Activated T-helper 1 cell treated with Interleukin-2 at 50 U/mL for 16 hours (primary cell): ENCODE data around the gene TANC1.

Experiments used
- DNase-seq: peaks from one replicate; pipeline ENCODE4 v3.0.0-alpha.2; 2020; ENCODE audit warnings: low read depth

The TANC1 gene

GRCh38 chr2:158962074-158962473, 6.4 kb upstream of the TANC1 start:
- no peak for DNase-seq

DNA sequence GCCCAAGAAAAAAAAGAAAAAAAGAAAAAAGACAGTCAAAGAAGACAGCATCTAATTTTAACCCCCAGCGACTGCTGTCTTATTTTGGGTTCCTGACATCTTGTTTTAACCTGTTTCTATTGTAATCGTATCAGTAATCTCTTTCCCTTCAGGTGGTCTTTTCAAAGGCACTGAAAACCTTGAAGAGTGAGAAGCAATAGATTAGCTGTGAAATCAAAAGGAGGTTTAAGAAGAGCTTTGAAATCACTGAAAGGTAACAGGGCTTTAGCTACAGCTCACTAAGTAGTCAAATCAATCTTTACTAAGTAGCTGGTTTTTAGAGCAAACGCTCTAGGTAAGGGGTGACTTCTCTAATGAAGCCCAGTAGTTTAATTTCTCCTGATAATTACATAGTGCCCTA, 5.4 kb upstream of the TANC1 start:
- no peak for DNase-seq

DNA sequence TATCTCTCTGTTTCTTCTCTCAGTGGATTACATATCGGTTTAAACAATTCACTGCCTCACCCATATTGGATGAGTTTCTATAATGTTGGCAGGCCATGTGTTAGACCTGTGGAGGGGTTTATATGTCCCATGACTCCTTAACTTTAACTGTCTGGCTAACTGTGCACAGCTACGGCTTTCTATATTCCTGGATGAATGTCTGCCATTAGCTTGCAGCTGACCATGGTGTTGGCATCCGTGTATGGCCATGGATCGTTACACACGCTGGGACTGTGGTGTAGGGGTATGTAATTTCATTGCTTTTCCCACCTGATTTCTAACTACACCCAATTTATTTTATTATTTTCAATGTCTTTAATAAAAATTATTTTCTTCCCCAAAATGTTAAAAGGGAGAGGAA, 3.3 kb upstream of the TANC1 start:
- no peak for DNase-seq

GRCh38 chr2:158965641-158966040, 2.8 kb upstream of the TANC1 start:
- DNase-seq, result no peak

DNA sequence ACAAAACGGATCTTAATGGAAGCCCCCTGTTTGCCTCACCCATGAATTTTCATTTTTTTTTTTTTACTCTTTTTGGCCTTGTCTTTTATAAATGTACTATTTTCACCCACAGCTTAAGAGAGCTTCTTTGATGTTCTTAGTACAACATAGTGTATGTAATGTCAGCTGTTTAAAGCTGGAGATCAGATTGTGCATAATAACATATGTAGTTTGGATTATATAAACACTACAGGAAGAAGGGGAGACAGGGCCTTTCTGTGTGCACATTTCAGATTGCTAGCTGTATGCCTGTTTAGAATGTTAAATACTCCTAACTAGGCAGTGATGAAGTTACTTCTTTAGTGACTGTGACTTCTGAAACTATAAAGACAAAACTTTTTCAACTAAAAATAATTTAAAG, 2.1 kb upstream of the TANC1 start:
- DNase-seq, result no peak

DNA sequence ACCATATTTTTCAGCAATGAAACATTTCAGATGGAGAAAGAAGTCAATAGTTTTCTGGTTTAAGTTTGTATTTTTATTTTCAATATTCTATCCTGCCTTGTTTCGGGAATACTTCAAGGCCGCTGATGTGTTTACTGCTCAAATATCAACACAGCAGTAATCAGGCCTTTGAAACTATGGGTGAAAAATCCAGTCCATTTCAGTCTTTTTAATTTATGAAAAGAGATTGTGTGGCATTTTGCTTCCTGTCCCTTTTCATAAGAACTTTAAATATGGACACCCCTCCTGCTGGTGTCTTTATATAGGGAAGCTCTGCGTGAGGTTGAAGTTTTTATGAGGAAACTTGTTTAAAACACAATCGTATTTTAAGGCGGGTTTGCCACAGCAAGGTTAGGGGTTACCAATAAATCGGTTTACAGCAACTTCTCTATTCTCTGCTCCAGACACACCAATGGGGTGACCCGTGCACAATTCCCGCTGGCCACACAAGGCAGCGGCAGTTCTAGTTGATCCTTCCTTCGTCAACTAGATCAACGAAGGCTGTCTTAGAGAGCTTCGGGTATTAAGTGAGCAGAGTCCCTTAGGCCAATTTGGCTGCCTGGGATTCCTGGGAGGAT, 1.2 kb upstream of the TANC1 start:
- DNase-seq, result no peak

GRCh38 chr2:158967731-158968395, 577 bp upstream of the TANC1 start:
- DNase-seq, result no peak

GRCh38 chr2:158969162-158969714, 798 bp downstream of the TANC1 start:
- no peak for DNase-seq

DNA sequence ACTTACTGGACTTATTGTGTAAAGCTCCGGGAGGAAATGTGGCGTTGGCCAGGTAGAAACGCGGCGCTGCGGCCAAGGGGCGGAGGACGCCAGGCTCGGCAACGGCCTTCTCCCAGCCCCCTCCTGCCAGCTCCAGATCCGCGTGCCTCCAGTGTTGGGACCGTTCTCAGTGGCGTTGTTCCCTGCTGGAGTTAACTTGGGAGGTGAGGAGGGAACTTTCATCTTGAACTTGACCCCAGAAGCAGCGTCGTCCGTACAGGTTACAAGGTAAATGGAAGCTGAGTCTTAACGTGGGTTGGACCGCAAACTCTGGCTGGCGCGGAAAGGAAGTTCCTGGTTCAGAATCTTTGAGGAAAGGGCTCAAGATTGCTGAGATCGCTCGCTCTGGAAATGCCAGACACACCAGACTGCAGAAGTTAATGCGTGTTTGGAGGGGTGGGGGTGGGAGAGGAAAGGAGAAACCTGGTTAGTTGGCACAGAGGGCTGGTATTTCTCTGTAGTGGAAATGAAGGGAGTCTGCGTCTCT, 1.3 kb downstream of the TANC1 start:
- no peak for DNase-seq

DNA sequence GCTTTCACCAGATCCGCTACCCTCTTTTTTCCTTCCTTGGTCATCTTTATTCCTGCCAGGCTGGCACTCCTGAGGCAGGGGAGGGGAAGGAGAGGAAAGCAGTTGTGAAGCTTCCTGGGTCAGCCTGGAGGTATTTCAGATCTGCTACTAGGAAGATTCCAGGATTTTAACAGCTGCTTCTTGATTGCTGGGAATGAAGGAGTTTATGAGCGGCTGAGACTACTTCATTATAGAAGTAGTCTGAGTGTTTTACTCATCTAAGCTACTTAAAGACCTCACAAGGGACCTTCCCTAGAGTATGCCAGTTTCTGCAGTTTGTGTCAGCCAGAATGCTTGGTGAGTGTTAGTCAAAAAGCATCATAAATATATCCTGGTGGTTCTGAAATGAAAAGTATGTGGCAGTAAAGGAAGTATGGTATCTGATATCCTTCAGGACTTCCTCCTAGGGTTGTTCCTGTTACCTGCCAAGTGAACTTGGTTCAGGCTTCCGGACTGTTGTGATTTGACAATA, 1.9 kb downstream of the TANC1 start:
- DNase-seq, result no peak

GRCh38 chr2:158973116-158973956, 4.9 kb downstream of the TANC1 start:
- DNase-seq, result no peak

DNA sequence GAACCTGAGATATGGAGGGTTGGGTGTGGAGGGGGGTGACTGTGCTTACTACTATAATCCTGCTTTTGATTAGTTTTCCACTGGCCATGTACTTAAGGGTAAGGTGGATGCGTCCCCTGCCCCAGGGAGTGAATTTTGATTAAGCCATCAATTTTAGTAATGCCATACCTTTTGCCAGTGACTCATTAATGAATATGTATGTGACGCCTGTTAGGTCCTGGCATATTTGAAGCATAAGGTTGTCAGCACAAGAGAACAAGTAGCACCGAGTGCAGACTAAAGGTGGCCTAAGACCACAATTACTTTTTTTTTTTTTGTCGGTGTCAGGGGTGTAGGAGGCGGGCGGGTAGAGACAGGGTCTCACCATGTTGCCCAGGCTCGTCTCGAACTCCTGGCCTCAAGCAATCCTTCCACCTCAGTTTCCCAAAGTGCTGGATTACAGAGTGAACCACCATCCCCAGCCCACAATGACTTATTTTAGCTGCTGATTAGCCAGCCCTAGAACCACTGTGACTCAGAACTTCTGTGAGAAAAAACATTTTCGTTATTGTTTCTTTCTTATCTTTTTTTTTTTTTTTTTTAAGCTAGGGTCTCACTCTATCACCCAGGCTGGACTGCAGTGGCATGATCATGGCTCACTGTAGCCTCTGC, 7.0 kb downstream of the TANC1 start:
- DNase-seq, result no peak

GRCh38 chr2:158979772-158980171, 11.3 kb downstream of the TANC1 start:
- DNase-seq, result no peak

DNA sequence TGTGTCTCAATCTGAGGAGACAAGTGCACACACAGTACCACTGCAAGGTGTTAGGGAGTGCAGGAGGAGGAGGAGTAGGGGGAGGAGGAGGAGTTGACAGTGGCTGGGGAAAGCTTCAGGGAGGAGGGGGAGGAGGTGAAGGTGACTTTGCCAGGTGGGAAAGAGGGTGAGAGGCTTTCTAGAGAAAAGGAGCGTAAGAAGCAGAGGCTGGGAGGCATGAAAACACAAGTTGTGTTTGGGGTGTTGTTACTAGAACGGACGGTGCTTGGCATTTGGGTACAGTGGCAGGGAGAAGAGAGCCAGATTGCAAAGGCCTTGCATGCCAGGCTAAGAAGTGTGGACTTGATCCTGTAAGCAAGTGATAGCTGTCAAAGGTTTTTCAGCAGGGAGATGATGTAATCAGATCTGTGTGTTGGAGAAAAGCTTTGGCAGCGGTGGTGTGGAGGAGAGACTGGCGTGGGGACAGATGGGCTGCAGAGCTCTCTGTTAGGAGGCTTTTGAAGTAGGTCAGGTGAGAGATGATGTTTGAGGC, 16.2 kb downstream of the TANC1 start:
- DNase-seq, result no peak

- DNase-seq, result no peak
These were observed 20.1 kb downstream of the TANC1 start for GRCh38 chr2:158988501-158988900.

GRCh38 chr2:158989165-158989564, 20.7 kb downstream of the TANC1 start:
- no peak for DNase-seq

GRCh38 chr2:158990397-158991214, 22.2 kb downstream of the TANC1 start:
- DNase-seq, result no peak

DNA sequence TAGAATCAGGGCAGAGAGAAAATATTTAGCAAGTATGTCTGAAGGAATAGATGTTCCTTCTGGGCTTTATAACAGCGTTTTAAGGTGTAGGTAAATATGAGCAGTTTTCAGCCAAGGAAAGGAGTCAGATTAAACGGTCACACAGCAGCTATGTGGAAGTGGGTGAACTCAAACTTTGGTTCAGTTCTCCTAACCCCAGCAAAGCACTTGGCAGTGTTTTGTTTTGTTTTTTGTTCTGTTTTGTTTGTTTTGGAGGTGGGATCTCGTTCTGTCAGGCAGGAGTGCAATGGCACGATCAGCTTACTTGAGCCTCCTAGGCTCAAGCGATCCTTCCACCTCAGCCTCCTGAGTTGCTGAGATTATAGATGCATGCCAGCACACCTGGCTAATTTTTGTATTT, 24.6 kb downstream of the TANC1 start:
- DNase-seq, result no peak

GRCh38 chr2:158993721-158994587, 25.5 kb downstream of the TANC1 start:
- DNase-seq, result no peak
